GM19240 (cell line): ENCODE results near the gene SEPTIN1.
A peak's percentile ranks its signal among the peaks of the same experiment; 100 is the strongest.
"Not testable (repeated sequence)": the region's sequence is repeated elsewhere in the genome, so short reads cannot be mapped to it uniquely, and the experiment has no call there.

Experiments
- DNase-seq: peaks from one replicate; pipeline ENCODE4 v3.0.0; 2011; ENCODE audit warnings: low spot score; ENCODE audit not compliant: insufficient read length

SEPTIN1 gene

GRCh38 chr16:30357715-30358576 lies 24.4 kb downstream of the SEPTIN1 start:
- no peak for DNase-seq

- DNase-seq = no peak
Measured at GRCh38 chr16:30357085-30357714, 25.2 kb downstream of the SEPTIN1 start.

- no peak for DNase-seq
Measured at GRCh38 chr16:30356401-30357084, 25.8 kb downstream of the SEPTIN1 start.

GRCh38 chr16:30355954-30356308 lies 26.4 kb downstream of the SEPTIN1 start:
- no peak for DNase-seq

GRCh38 chr16:30355144-30355953 lies 27.0 kb downstream of the SEPTIN1 start, which contains the start of gene CD2BP2:
Gene CD2BP2, minus strand, starts transcription at chr16:30355308. Its CDS starts 627 bp downstream, at chr16:30354681.
- peak; percentile 88 for DNase-seq

GRCh38 chr16:30354423-30355143 lies 27.8 kb downstream of the SEPTIN1 start:
- DNase-seq = no peak

- DNase-seq = no peak
Measured at GRCh38 chr16:30353438-30354129, 28.8 kb downstream of the SEPTIN1 start.

GRCh38 chr16:30352488-30353401 lies 29.6 kb downstream of the SEPTIN1 start:
- no peak for DNase-seq

- DNase-seq = no peak
Measured at GRCh38 chr16:30351586-30352419, 30.6 kb downstream of the SEPTIN1 start.

- no peak for DNase-seq
Measured at GRCh38 chr16:30351001-30351441, 31.3 kb downstream of the SEPTIN1 start.

GRCh38 chr16:30350134-30350871 lies 32.1 kb downstream of the SEPTIN1 start:
- no peak for DNase-seq

GRCh38 chr16:30349675-30350074 lies 32.7 kb downstream of the SEPTIN1 start:
- DNase-seq = no peak

- no peak for DNase-seq
Measured at GRCh38 chr16:30348929-30349328, 33.4 kb downstream of the SEPTIN1 start.

- no peak for DNase-seq
Measured at GRCh38 chr16:30348113-30348512, 34.2 kb downstream of the SEPTIN1 start.

- DNase-seq = no peak
Measured at GRCh38 chr16:30346286-30346685, 36.1 kb downstream of the SEPTIN1 start.

- not testable (repeated sequence) for DNase-seq
Measured at GRCh38 chr16:30343491-30343820, 38.9 kb downstream of the SEPTIN1 start.

- DNase-seq = no peak
Measured at GRCh38 chr16:30342751-30343490, 39.4 kb downstream of the SEPTIN1 start.
